A549 (cell line): ENCODE results near the gene GOLGA6B.

ENCODE experiments used
- BHLHE40 ChIP-seq: IDR thresholded peaks from 2 replicates; pipeline ENCODE4 v1.6.1; 2012; ENCODE audit warnings: low read depth, low read length, inconsistent platforms
- CTCF ChIP-seq: fragments of >200 bp; sonication (Bioruptor Twin); formaldehyde crosslinking; IDR thresholded peaks from 3 replicates; pipeline ENCODE4 v1.5.1; 2016
- EP300 ChIP-seq, 2 experiments: fragments of >200 bp; sonication (Bioruptor Twin); formaldehyde crosslinking; IDR thresholded peaks; 2 replicates in 1 of 2; 3 replicates in 1 of 2; pipeline ENCODE4 v1.6.1; 2016 to 2017
- HDAC2 ChIP-seq: fragments of 200-600 bp; sonication (generic); IDR thresholded peaks from 2 replicates; pipeline ENCODE4 v1.6.1; 2016
- HOXA7 ChIP-seq: fragments of 250-450 bp; sonication (Bioruptor Pico); IDR thresholded peaks from 2 replicates; pipeline ENCODE4 v1.5.0; 2020; ENCODE audit warnings: mild to moderate bottlenecking, moderate library complexity
- JUN ChIP-seq, 2 experiments: fragments of >200 bp; sonication (Bioruptor Twin); formaldehyde crosslinking; IDR thresholded peaks; 2 replicates in 1 of 2; 3 replicates in 1 of 2; pipeline ENCODE4 v1.6.1; 2016 to 2017
- NPAS2 ChIP-seq: fragments of 250-450 bp; sonication (Bioruptor Pico); IDR thresholded peaks from 2 replicates; pipeline ENCODE4 v1.8.0; 2022; ENCODE audit warnings: mild to moderate bottlenecking, moderate library complexity, borderline replicate concordance
- PHF8 ChIP-seq: fragments of 200-600 bp; sonication (generic); IDR thresholded peaks from 2 replicates; pipeline ENCODE4 v1.6.1; 2016; ENCODE audit warnings: low read depth, mild to moderate bottlenecking, antibody characterized with exemption, moderate library complexity, borderline replicate concordance
- POLR2A ChIP-seq: IDR thresholded peaks from 2 replicates; pipeline ENCODE4 v1.6.1; 2012; ENCODE audit warnings: mild to moderate bottlenecking, low read length
- POLR2AphosphoS2 ChIP-seq: conservative IDR thresholded peaks from 2 replicates; pipeline ENCODE4 v1.6.1; 2012; ENCODE audit warnings: low read length, improper control_type of control experiment, inconsistent platforms
- RAD21 ChIP-seq, 2 experiments: fragments of >200 bp in 1 of 2; sonication (Bioruptor Twin) in 1 of 2; formaldehyde crosslinking in 1 of 2; IDR thresholded peaks in 1 of 2; conservative IDR thresholded peaks in 1 of 2; 2 replicates in 1 of 2; 3 replicates in 1 of 2; pipeline ENCODE4 v1.6.1; 2012 to 2018; ENCODE audit warnings: inconsistent platforms in 1 of 2
- RCOR1 ChIP-seq: fragments of 150-350 bp; IDR thresholded peaks from 2 replicates; pipeline ENCODE4 v1.6.1; 2014; ENCODE audit warnings: antibody characterized with exemption, low read length, low read depth

GRCh38 chr15:72698938-72699337 is 44.4 kb downstream of the GOLGA6B start:
- TF ChIP-seq CTCF (no peak), HDAC2 (no peak), POLR2A (no peak), RCOR1 (no peak), POLR2AphosphoS2 (no peak), NPAS2 (no peak), PHF8 (no peak), BHLHE40 (no peak), JUN (IDR thresholded peaks at IDR 0.05) (no peak), EP300 (IDR thresholded peaks at IDR 0.05) (no peak), RAD21 (conservative IDR thresholded peaks at IDR 0.05 in 1 of 2, IDR thresholded peaks at IDR 0.05 in 1 of 2) (no peak), HOXA7 (CRISPR knock-in tag) (no peak)
